ENCODE data around the gene EVA1C.

DNA sequence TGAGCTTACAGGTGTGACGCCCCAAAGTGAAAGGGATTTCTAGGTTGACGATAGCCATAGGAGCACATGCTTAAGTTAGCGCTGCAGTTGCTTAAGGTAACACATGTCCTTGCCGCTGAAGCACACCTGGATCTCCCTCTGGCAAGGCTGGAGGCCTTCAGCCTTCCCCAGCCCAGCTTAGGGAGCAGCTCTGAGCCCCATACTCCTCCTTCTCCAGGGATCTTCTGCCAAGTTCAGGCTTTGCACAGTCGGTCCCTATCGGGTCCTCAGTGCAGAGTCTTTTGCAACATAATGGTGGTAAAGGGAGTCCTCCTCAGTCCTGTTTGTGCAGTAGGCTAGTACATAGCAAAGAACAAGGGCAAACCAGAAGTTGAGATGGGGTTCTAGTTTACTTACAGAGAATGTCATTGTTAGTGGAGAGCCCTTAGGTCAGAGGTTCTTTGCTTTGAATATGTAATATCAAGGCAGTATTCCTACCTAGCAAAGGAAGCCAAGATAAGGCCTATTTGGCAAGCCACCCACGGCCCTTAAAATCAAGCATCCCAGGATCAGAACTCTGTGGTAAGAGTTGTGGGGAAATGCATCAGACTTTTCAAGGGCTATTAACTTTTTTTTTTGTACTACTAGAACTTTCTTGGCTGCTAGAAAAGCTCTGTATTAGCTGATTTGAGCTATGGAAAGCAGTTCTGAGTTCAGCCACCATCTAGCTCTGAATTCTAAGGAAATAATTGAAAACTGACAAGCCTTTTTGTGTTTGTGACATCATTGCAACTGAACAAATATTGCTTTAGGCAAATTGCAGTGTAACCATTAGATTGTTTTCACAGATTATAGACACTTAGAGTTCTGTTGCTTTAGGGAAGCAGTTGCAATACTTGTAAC is 1.4 kb downstream of the EVA1C start:
- TF ChIP-seq CREB1 (IDR thresholded peaks at IDR 0.05; ENCODE audit: low read depth) (no peak), TAF1 (IDR thresholded peaks at IDR 0.05; ENCODE audit: low read depth) (no peak), TEAD4 (IDR thresholded peaks at IDR 0.05) (no peak)
